Right lobe of liver (tissue), 6 donors: ENCODE data around the gene RIC1. TPM values are rescaled to one million over a fixed set of nuclear protein-coding genes. Genes with fewer than 3 reads are reported as not detected.

Experiments used
- ATAC-seq, 4 donors: fragments of 200-7000 bp; cut with Tn5 transposase; one replicate each; pipeline ENCODE4 v1.9.1; 2020; ENCODE audit warnings: mild to moderate bottlenecking in 4 of 4, moderate library complexity in 4 of 4
- DNase-seq, 3 donors: peaks; one replicate each; pipeline ENCODE4 v3.0.0-alpha.2; 2020
- H3K27ac ChIP-seq, 3 donors: fragments of 200-600 bp; one replicate each; pipeline ENCODE4 v1.8.0; 2022
- H3K27me3 ChIP-seq, 2 donors: fragments of 200-600 bp; one replicate each; pipeline ENCODE4 v1.8.0; 2022
- H3K36me3 ChIP-seq, 4 donors: fragments of 200-600 bp; sonication (generic) in 1 of 4; one replicate each; pipeline versions ENCODE4 v1.5.1 to v1.8.0; 2017 to 2022; ENCODE audit warnings: control low read depth in 1 of 4
- H3K4me1 ChIP-seq, 4 donors: fragments of 200-600 bp; sonication (generic) in 1 of 4; one replicate each; pipeline versions ENCODE4 v1.5.1 to v1.8.0; 2017 to 2022; ENCODE audit warnings: control low read depth in 1 of 4
- H3K4me3 ChIP-seq, 3 donors: fragments of 200-600 bp; one replicate each; pipeline ENCODE4 v1.8.0; 2022
- H3K9me3 ChIP-seq, 4 donors: fragments of 200-600 bp; sonication (generic) in 1 of 4; one replicate each; pipeline versions ENCODE4 v1.5.1 to v1.8.0; 2017 to 2022; ENCODE audit warnings: control low read depth in 1 of 4
- CTCF ChIP-seq, 4 donors: fragments of 200-600 bp in 3 of 4; fragments of 450-650 bp in 1 of 4; IDR thresholded peaks; one replicate each; pipeline versions ENCODE4 v1.5.1 to v1.8.0; 2016 to 2022; ENCODE audit warnings: antibody characterized with exemption in 4 of 4, mild to moderate bottlenecking in 2 of 4
- POLR2A ChIP-seq: fragments of 450-650 bp; IDR thresholded peaks from one replicate; pipeline ENCODE4 v1.6.1; 2017; ENCODE audit warnings: antibody characterized with exemption, mild to moderate bottlenecking
- WGBS: methylation state at CpG from one replicate; pipeline ENCODE4 v1.1.6; 2018; ENCODE audit warnings: low coverage, low lambda C conversion rate; ENCODE audit not compliant: insufficient coverage; ENCODE audit errors: missing lambda C conversion rate; 5-methylcytosine and 5-hydroxymethylcytosine counted together
- intact Hi-C, 2 donors: fragments of 100-400 bp; cut with DNase I; formaldehyde crosslinking; loops; one replicate each; pipeline versions ENCODE4 v1.11.2 to v1.14.1; 2022
- total RNA-seq, 6 experiments: library from RNA; depleted of rRNA in 2 of 6; stranded (reverse); fragments of >200 nt in 2 of 6; fragmentation: NEBNext Ultra II Directional in 3 of 6; extraction: Animal tissue kit (Norgen Biotek cat#: 25700) in 3 of 6; gene quantifications; one replicate each; pipeline versions ENCODE4 v1.1.0 to v1.2.4, GENCODE V29; 2016 to 2023
- donor health status: DM: no; HTN: yes; CAD: no.
- donor health status: DM: no; HTN: no; CAD: no.
- donor health status: DM: no; HTN: no; CAD: no.
- donor health status: DM: no; HTN: yes; CAD: no.
- donor health status: DM: no; HTN: yes; CAD: no.

The RIC1 gene
- total RNA-seq, 6 experiments from 2014 or later = 9.7 to 18.4 (median 10.5) TPM

DNA sequence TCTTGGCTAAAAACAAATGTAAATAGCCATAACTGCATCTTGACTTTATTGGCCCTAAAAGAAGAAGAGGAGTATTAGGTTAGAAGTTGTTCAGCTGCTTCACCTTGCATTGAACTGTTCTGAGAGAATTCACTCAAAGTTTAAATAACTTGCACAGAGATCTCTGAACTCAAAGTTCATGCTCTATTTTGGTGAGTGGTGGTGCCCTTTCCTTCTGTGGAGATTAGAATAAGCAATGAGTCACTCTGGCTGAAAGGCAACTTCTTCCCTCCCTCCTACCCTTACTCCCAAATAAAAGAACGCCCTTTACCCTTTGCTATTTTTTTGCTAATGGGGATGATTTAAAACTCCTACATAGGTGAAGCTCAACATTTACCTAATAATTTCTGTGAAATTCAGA is 155.1 kb downstream of the RIC1 start:
- DNase-seq (no peak), ATAC-seq (peak in 2 of 4 donors; percentile 36 to 65)
- 93% methylated on average over 1 of the region's 1 CpG for WGBS
- Histone ChIP-seq H3K27me3 (no peaks in the 10 kb centered on the region), H3K4me1 (peaks cover 0 to 25% (median 0%) of the 10 kb centered on the region in 4 donors), H3K4me3 (no peak overlapping the region), H3K36me3 (peaks cover 0 to 4% (median 0%) of the 10 kb centered on the region in 4 donors), H3K9me3 (no peaks in the 10 kb centered on the region), H3K27ac (no peak overlapping the region)
- intact Hi-C loops = no loop called here
- TF ChIP-seq CTCF (IDR thresholded peaks at IDR 0.05) = no peak
- no peak for TF ChIP-seq POLR2A

GRCh38 chr9:5784526-5785315 is 155.8 kb downstream of the RIC1 start:
- TF ChIP-seq CTCF (IDR thresholded peaks at IDR 0.05) (no peak), POLR2A (no peak)
- intact Hi-C loops = no loop called here
- no peak overlapping the region for H3K27ac ChIP-seq
- WGBS = 68% methylated on average over 4 of the region's 4 CpGs
- ATAC-seq (no peak), DNase-seq (no peak)
- H3K27me3 ChIP-seq = no peaks in the 10 kb centered on the region
- no peaks in the 10 kb centered on the region for H3K36me3 ChIP-seq
- peaks cover 0 to 20% (median 0%) of the 10 kb centered on the region in 4 donors for H3K4me1 ChIP-seq
- no peaks in the 10 kb centered on the region for H3K9me3 ChIP-seq
- no peak overlapping the region for H3K4me3 ChIP-seq

DNA sequence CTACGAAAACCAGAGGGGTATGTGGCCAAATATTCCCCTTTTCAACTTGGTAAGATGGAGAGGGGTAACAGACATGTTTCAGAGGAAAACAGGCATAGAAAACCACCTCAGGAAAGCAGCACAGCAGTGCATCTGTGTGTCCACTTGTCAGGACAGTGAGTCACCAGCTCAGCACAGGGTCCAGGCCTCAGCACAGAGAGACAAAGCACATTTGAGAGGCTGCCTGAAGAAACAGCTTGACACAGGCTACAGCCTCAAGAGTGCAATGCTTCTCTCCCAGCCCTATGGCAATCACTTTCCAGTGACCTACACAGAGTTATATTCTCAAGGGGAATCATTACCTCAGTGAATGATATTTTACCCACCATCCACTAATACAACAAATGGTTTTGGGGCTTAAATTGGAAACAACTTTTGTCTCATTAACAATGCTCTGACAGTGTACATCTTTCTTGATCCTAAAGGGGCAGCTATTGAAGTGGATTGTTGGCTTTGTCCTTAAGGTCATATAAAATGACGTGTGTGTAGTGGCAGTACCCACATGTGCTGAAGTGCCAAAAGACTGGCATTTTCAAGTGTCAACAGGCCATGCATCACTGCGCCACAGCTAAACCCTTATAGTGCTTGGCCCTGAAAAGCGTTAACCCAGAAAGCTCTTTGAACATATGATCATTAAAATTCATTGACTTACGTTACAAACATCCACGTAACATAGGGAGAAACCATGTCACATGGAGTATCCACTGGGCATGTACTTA is 157.6 kb downstream of the RIC1 start:
- intact Hi-C loops = no loop called here
- H3K4me1 ChIP-seq = peaks cover 0 to 14% (median 0%) of the 10 kb centered on the region in 4 donors
- DNase-seq = no peak
- no peaks in the 10 kb centered on the region for H3K9me3 ChIP-seq
- peak; percentile 9 to 54 (median 42) for ATAC-seq
- no peaks in the 10 kb centered on the region for H3K36me3 ChIP-seq
- WGBS = 98% methylated on average over 5 of the region's 6 CpGs
- TF ChIP-seq POLR2A = no peak
- no peak for TF ChIP-seq CTCF (IDR thresholded peaks at IDR 0.05)
- H3K27ac ChIP-seq = no peak overlapping the region
- H3K4me3 ChIP-seq = no peak overlapping the region
- no peaks in the 10 kb centered on the region for H3K27me3 ChIP-seq

GRCh38 chr9:5787220-5787619 is 158.3 kb downstream of the RIC1 start:
- H3K27me3 ChIP-seq = no peaks in the 10 kb centered on the region
- H3K4me3 ChIP-seq = no peak overlapping the region
- 69% methylated on average over 2 of the region's 2 CpGs for WGBS
- DNase-seq (no peak), ATAC-seq (peak; percentile 77 to 91 (median 80))
- no peak overlapping the region for H3K27ac ChIP-seq
- intact Hi-C loops = no loop called here
- H3K9me3 ChIP-seq = no peaks in the 10 kb centered on the region
- no peaks in the 10 kb centered on the region for H3K36me3 ChIP-seq
- H3K4me1 ChIP-seq = peaks cover 0 to 14% (median 0%) of the 10 kb centered on the region in 4 donors
- TF ChIP-seq CTCF (IDR thresholded peaks at IDR 0.05) = no peak
- no peak for TF ChIP-seq POLR2A
